Measurements from ENCODE around the gene CYP2J2. TPM values are rescaled to one million over a fixed set of nuclear protein-coding genes. Genes with fewer than 3 reads are reported as not detected.

Gene CYP2J2
- total RNA-seq, 1 experiment from 2014 or later, result 0.29 TPM

DNA sequence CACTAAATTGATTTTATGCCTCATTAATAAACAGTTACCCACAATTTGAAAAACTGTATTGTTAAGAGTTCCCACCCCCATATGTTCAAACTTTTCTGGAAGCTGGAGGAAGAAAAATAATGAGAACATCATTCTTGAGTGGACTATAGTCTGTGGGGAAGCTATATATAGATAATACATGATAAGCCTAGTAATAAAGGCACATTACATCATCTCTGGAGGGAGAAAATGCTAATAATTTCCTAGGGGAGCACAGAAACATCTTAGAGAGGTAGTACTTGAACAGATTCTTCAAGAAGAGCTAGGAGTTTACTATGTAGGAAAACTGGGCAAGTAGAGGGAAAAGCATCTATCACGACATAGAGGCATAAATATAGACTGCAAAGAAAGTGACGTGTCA is 19.6 kb downstream of the CYP2J2 start:
- Histone ChIP-seq H3K4me3 (ENCODE audit: low read depth, low read length) (no peak overlapping the region), H3K27me3 (replicated peaks; ENCODE audit: control insufficient read depth, insufficient read depth, low read length) (no peaks in the 10 kb centered on the region), H3K4me1 (no peaks in the 10 kb centered on the region), H3K9me3 (no peaks in the 10 kb centered on the region), H3K36me3 (ENCODE audit: control insufficient read depth, insufficient read depth, low read length) (no peaks in the 10 kb centered on the region)
- Mint-ChIP-seq H3K9me3 (ENCODE audit: unreplicated experiment) (no peaks in the 10 kb centered on the region), H3K27ac (ENCODE audit: unreplicated experiment) (no peak overlapping the region), H3K36me3 (ENCODE audit: insufficient read depth, unreplicated experiment) (no peaks in the 10 kb centered on the region), H3K4me1 (ENCODE audit: low read depth, unreplicated experiment) (peaks cover 7% of the 10 kb centered on the region), H3K4me3 (ENCODE audit: unreplicated experiment) (no peak overlapping the region), H3K27me3 (ENCODE audit: insufficient read depth, unreplicated experiment) (peaks cover 2% of the 10 kb centered on the region)
- intact Hi-C loops (cut with micrococcal nuclease; ENCODE audit: unreplicated experiment), result no loop called here
- CTCF ChIA-PET, result interaction anchor here (1.0 kb wide), 1 partner anchor 40 kb away, joined by 4 read pairs; no protein-coding TSS in a partner anchor
- BruUV-seq (replicated peaks), result no TSS peak
- POLR2A ChIA-PET, result no interaction called here
- no peak for DNase-seq
- TF ChIP-seq, protein P1, sequence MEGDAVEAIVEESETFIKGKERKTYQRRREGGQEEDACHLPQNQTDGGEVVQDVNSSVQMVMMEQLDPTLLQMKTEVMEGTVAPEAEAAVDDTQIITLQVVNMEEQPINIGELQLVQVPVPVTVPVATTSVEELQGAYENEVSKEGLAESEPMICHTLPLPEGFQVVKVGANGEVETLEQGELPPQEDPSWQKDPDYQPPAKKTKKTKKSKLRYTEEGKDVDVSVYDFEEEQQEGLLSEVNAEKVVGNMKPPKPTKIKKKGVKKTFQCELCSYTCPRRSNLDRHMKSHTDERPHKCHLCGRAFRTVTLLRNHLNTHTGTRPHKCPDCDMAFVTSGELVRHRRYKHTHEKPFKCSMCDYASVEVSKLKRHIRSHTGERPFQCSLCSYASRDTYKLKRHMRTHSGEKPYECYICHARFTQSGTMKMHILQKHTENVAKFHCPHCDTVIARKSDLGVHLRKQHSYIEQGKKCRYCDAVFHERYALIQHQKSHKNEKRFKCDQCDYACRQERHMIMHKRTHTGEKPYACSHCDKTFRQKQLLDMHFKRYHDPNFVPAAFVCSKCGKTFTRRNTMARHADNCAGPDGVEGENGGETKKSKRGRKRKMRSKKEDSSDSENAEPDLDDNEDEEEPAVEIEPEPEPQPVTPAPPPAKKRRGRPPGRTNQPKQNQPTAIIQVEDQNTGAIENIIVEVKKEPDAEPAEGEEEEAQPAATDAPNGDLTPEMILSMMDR (IDR thresholded peaks at IDR 0.05; ENCODE audit: insufficient read depth in 1 of 2, low read depth in 1 of 2, low read length in 1 of 2, severe bottlenecking in 1 of 2, unreplicated experiment in 1 of 2), result no peak

DNA sequence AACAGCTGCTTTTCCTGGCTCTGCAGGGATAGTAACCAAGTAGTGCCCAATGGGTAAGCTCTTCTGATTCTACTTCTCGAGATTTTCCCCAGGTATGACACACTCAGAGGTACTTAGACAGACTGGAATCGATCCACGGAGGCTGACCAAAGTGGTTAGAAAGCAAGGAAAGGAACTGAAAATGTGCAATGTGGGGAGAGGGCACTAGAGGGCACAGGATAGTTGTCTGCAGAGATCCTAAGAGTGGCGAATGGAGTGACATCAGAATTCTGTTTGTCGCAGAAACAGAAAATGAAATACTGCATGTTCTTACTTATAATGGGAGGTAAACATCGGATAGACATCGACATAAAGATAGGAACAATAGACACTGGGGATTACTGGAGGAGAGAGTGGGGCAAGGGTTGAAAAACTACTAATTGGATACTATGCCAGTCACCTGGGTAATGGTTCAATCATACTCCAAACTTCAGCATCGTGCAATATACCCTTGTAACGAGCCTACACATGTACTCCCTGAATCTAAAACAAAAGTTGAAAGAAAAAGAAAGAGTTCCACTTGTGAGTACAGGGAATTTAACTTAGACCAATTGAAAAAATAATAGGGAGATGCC is 23.3 kb downstream of the CYP2J2 start:
- H3K4me3 Mint-ChIP-seq (ENCODE audit: unreplicated experiment), result no peak overlapping the region
- H3K9me3 Mint-ChIP-seq (ENCODE audit: unreplicated experiment), result no peaks in the 10 kb centered on the region
- TF ChIP-seq, protein P1 (IDR thresholded peaks at IDR 0.05; ENCODE audit: insufficient read depth in 1 of 2, low read depth in 1 of 2, low read length in 1 of 2, severe bottlenecking in 1 of 2, unreplicated experiment in 1 of 2), result peak; percentile 46 to 53
- Histone ChIP-seq H3K27me3 (replicated peaks; ENCODE audit: control insufficient read depth, insufficient read depth, low read length) (no peaks in the 10 kb centered on the region), H3K4me1 (peaks cover 5% of the 10 kb centered on the region; the same call in 1 of the 2 replicates), H3K9me3 (no peaks in the 10 kb centered on the region), H3K4me3 (ENCODE audit: low read depth, low read length) (no peak overlapping the region), H3K36me3 (ENCODE audit: control insufficient read depth, insufficient read depth, low read length) (no peaks in the 10 kb centered on the region)
- no TSS peak for BruUV-seq (replicated peaks)
- peaks cover 2% of the 10 kb centered on the region for H3K27me3 Mint-ChIP-seq (ENCODE audit: insufficient read depth, unreplicated experiment)
- H3K36me3 Mint-ChIP-seq (ENCODE audit: insufficient read depth, unreplicated experiment), result no peaks in the 10 kb centered on the region
- intact Hi-C loops (cut with micrococcal nuclease; ENCODE audit: unreplicated experiment), result loop anchor here (1.0 kb wide), 2 partner anchors 24 to 44 kb away; no protein-coding TSS in a partner anchor
- POLR2A ChIA-PET, result no interaction called here
- peak in 1 of 2 experiments; percentile 32 for DNase-seq
- no peak overlapping the region for H3K27ac Mint-ChIP-seq (ENCODE audit: unreplicated experiment)
- CTCF ChIA-PET, result interaction anchor here (1.8 kb wide), 1 partner anchor 44 kb away, joined by 10 read pairs; no protein-coding TSS in a partner anchor
- peaks cover 7% of the 10 kb centered on the region for H3K4me1 Mint-ChIP-seq (ENCODE audit: low read depth, unreplicated experiment)

DNA sequence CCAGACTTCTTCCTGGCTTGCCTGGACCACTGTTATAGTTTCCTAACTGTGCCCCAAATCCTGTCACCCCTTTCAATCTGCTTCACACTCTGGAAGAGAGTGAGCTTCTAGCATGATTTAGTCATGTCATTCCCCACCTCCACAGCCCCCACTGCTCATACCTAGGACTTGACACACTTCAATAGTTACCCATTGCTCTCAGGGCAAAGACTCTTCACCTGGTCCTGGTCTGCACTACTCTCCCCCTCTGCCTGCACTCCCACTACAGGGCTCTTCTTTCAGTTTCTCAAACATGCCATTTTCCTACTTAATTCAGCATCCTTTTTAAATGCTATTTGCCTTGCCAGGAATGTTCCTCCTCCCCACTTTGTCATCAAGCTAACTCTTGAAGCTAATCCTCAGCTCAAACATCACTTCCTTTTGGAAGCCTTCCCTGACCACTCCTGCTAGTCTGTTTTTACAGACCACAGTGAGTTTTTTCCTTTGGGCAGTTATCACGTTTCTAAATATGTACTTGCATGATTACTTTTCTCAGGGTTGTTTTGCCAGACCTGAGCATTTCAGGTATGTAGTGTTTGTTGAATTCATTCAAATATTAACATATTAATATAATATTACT is 24.7 kb downstream of the CYP2J2 start:
- POLR2A ChIA-PET, result no interaction called here
- H3K27me3 Mint-ChIP-seq (ENCODE audit: insufficient read depth, unreplicated experiment), result peaks cover 2% of the 10 kb centered on the region
- H3K4me1 Mint-ChIP-seq (ENCODE audit: low read depth, unreplicated experiment), result peaks cover 7% of the 10 kb centered on the region
- no peak overlapping the region for H3K27ac Mint-ChIP-seq (ENCODE audit: unreplicated experiment)
- CTCF ChIA-PET, result interaction anchor here (1.8 kb wide), 1 partner anchor 45 kb away, joined by 10 read pairs; no protein-coding TSS in a partner anchor
- DNase-seq, result no peak
- TF ChIP-seq, protein P1 (IDR thresholded peaks at IDR 0.05; ENCODE audit: insufficient read depth in 1 of 2, low read depth in 1 of 2, low read length in 1 of 2, severe bottlenecking in 1 of 2, unreplicated experiment in 1 of 2), result no peak
- H3K9me3 Mint-ChIP-seq (ENCODE audit: unreplicated experiment), result no peaks in the 10 kb centered on the region
- Histone ChIP-seq H3K4me1 (peaks cover 5% of the 10 kb centered on the region; the same call in 1 of the 2 replicates), H3K4me3 (ENCODE audit: low read depth, low read length) (no peak overlapping the region), H3K27me3 (replicated peaks; ENCODE audit: control insufficient read depth, insufficient read depth, low read length) (no peaks in the 10 kb centered on the region), H3K9me3 (no peaks in the 10 kb centered on the region), H3K36me3 (ENCODE audit: control insufficient read depth, insufficient read depth, low read length) (no peaks in the 10 kb centered on the region)
- no TSS peak for BruUV-seq (replicated peaks)
- intact Hi-C loops (cut with micrococcal nuclease; ENCODE audit: unreplicated experiment), result no loop called here
- H3K36me3 Mint-ChIP-seq (ENCODE audit: insufficient read depth, unreplicated experiment), result no peaks in the 10 kb centered on the region
- H3K4me3 Mint-ChIP-seq (ENCODE audit: unreplicated experiment), result no peak overlapping the region

All from Caco-2 (cell line).